CD4-positive, CD25-positive, alpha-beta regulatory T cell (primary cell): Measurements from ENCODE around the gene CHSY3. TPM values are rescaled to one million over a fixed set of nuclear protein-coding genes. Genes with fewer than 3 reads are reported as not detected.

Experiments used
- ATAC-seq, 2 donors: fragments of 150-1000 bp; cut with Tn5 transposase; one replicate each; pipeline ENCODE4 v1.10.0; 2021; ENCODE audit warnings: low read depth in 2 of 2, moderate number of reproducible peaks in 2 of 2, moderate library complexity in 1 of 2
- DNase-seq, 3 donors: peaks; one replicate each; pipeline versions ENCODE4 v3.0.0 to v3.0.0-alpha.2; 2012 to 2022; ENCODE audit warnings: mixed read lengths in 1 of 3
- H3K27ac ChIP-seq: one replicate; pipeline ENCODE4 v1.7.0; 2013; ENCODE audit warnings: mild to moderate bottlenecking, low read length; ENCODE audit not compliant: insufficient read depth, poor library complexity, severe bottlenecking
- H3K27me3 ChIP-seq: one replicate; pipeline ENCODE4 v1.7.0; 2013; ENCODE audit warnings: low read length; ENCODE audit not compliant: control insufficient read depth, insufficient read depth
- H3K36me3 ChIP-seq: one replicate; pipeline ENCODE4 v1.7.0; 2013; ENCODE audit warnings: mild to moderate bottlenecking, low read length, moderate library complexity; ENCODE audit not compliant: control insufficient read depth, insufficient read depth
- H3K4me1 ChIP-seq: 2 replicates; pipeline ENCODE4 v1.7.0; 2013; ENCODE audit warnings: mild to moderate bottlenecking, low read length; ENCODE audit not compliant: insufficient read depth, control insufficient read depth, poor library complexity, severe bottlenecking
- H3K4me3 ChIP-seq: one replicate; pipeline ENCODE4 v1.7.0; 2013; ENCODE audit warnings: low read depth, mild to moderate bottlenecking, low read length, moderate library complexity
- H3K9me3 ChIP-seq, 2 experiments: 1 replicate in 1 of 2; 2 replicates in 1 of 2; pipeline ENCODE4 v1.7.0; 2013; ENCODE audit warnings: low read length in 2 of 2, mild to moderate bottlenecking in 1 of 2, moderate library complexity in 1 of 2; ENCODE audit not compliant: control insufficient read depth in 2 of 2
- H3K27ac Mint-ChIP-seq, 3 donors: one replicate each; pipeline ENCODE4 v1.8.0; 2020 to 2022; ENCODE audit warnings: mild to moderate bottlenecking in 3 of 3, mixed read lengths in 3 of 3, moderate library complexity in 2 of 3
- H3K27me3 Mint-ChIP-seq: one replicate; pipeline ENCODE4 v1.8.0; 2022; ENCODE audit warnings: mild to moderate bottlenecking, mixed read lengths
- H3K36me3 Mint-ChIP-seq: one replicate; pipeline ENCODE4 v1.8.0; 2020; ENCODE audit warnings: mixed read lengths
- H3K4me1 Mint-ChIP-seq, 4 donors: one replicate each; pipeline ENCODE4 v1.8.0; 2020 to 2022; ENCODE audit warnings: mixed read lengths in 4 of 4, mild to moderate bottlenecking in 1 of 4
- H3K4me3 Mint-ChIP-seq, 4 donors: one replicate each; pipeline ENCODE4 v1.8.0; 2020 to 2022; ENCODE audit warnings: mild to moderate bottlenecking in 4 of 4, mixed read lengths in 4 of 4, moderate library complexity in 3 of 4
- H3K9me3 Mint-ChIP-seq, 7 donors: one replicate each; pipeline ENCODE4 v1.8.0; 2020 to 2022; ENCODE audit warnings: mixed read lengths in 7 of 7, mild to moderate bottlenecking in 3 of 7, moderate library complexity in 2 of 7
- polyA plus RNA-seq, 4 donors: library from polyadenylated mRNA; unstranded; fragments of 300-500 nt; fragmentation: Illumina TruSeq; gene quantifications; one replicate each; pipeline ENCODE4 v1.2.3, GENCODE V29; 2021
- total RNA-seq: library from RNA; stranded (reverse); gene quantifications from one replicate; pipeline ENCODE4 v1.2.3, GENCODE V29; 2022

CHSY3 gene
- total and polyA plus RNA-seq, 5 donors from 2014 or later: 0.14 TPM; not detected in 4

DNA sequence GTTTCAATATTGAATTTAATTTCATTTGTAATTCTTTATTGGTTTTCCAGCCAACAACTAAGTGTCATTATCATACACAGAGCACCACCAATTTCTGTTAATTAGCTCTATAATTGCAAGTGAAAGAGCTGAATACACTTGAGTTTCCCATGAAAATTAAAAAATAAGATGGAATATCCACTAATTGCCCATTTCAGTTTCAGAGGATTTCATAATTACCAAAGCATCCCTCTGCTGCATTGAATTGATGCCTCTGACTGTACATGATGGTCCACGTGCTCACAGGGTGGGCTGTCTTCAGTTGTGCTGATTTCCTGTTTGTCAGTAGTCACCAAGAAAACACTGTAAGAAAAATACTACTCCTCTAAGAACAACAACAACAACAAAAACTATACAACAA, 163.8 kb downstream of the CHSY3 start:
- H3K36me3 ChIP-seq: no peaks in the 10 kb centered on the region
- H3K27me3 Mint-ChIP-seq: no peaks in the 10 kb centered on the region
- no peak overlapping the region for H3K27ac ChIP-seq
- H3K27me3 ChIP-seq: no peaks in the 10 kb centered on the region
- no peaks in the 10 kb centered on the region for H3K4me1 ChIP-seq
- ATAC-seq (no peak), DNase-seq (no peak)
- no peaks in the 10 kb centered on the region for H3K4me1 Mint-ChIP-seq
- no peak overlapping the region for H3K27ac Mint-ChIP-seq
- no peaks in the 10 kb centered on the region for H3K36me3 Mint-ChIP-seq
- no peak overlapping the region for H3K4me3 ChIP-seq
- H3K9me3 Mint-ChIP-seq: peaks cover 0 to 5% (median 0%) of the 10 kb centered on the region in 7 donors
- no peaks in the 10 kb centered on the region for H3K9me3 ChIP-seq
- H3K4me3 Mint-ChIP-seq: no peak overlapping the region

DNA sequence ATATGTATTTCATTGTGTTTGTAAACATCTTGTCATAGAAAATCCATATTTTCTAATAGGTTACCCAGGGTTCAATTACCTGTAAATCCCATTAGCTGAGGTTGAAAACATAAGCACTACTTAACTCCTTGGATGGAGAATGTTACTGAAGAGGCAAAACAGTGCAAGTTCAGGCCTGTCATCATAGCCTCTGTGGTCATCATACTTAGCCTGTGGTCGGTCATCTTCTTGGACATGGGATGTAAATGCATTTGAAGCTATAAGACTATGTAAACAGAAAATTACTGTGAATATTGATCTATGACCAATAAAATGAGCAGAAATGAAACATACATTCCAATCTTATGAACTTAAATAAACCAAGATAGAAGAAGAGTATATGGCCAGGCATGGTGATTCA, 164.7 kb downstream of the CHSY3 start:
- no peaks in the 10 kb centered on the region for H3K9me3 ChIP-seq
- Mint-ChIP-seq H3K9me3 (peaks cover 0 to 5% (median 0%) of the 10 kb centered on the region in 7 donors), H3K4me1 (no peaks in the 10 kb centered on the region), H3K27ac (no peak overlapping the region), H3K36me3 (no peaks in the 10 kb centered on the region), H3K27me3 (no peaks in the 10 kb centered on the region), H3K4me3 (no peak overlapping the region)
- H3K4me3 ChIP-seq: no peak overlapping the region
- no peak overlapping the region for H3K27ac ChIP-seq
- no peaks in the 10 kb centered on the region for H3K36me3 ChIP-seq
- no peak for ATAC-seq
- H3K27me3 ChIP-seq: no peaks in the 10 kb centered on the region
- no peaks in the 10 kb centered on the region for H3K4me1 ChIP-seq
- DNase-seq: no peak

DNA sequence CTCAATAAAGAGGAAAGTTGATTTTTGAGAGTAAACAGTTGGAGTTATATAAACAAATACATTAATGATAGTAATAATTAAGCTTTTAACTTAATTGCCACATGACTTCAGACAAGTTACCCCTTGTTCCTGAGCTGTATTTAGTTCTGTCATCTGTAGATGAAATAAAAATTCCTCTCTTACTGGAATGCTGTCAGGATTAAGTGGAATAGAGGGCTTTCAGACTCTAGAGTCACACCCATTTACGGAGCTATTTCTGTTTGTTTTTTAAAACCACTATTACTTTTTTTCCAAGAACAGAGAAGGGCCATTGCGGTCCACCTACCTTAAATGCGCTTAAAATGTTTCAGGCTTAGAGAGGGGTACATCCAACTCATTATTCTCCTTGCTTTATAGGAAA, 170.6 kb downstream of the CHSY3 start:
- ATAC-seq (no peak), DNase-seq (no peak)
- Mint-ChIP-seq H3K9me3 (peaks cover 0 to 5% (median 0%) of the 10 kb centered on the region in 7 donors), H3K27ac (no peak overlapping the region), H3K4me1 (no peaks in the 10 kb centered on the region), H3K27me3 (no peaks in the 10 kb centered on the region), H3K4me3 (no peak overlapping the region), H3K36me3 (no peaks in the 10 kb centered on the region)
- Histone ChIP-seq H3K27ac (no peak overlapping the region), H3K36me3 (no peaks in the 10 kb centered on the region), H3K27me3 (no peaks in the 10 kb centered on the region), H3K4me3 (no peak overlapping the region), H3K9me3 (no peaks in the 10 kb centered on the region), H3K4me1 (no peaks in the 10 kb centered on the region)

DNA sequence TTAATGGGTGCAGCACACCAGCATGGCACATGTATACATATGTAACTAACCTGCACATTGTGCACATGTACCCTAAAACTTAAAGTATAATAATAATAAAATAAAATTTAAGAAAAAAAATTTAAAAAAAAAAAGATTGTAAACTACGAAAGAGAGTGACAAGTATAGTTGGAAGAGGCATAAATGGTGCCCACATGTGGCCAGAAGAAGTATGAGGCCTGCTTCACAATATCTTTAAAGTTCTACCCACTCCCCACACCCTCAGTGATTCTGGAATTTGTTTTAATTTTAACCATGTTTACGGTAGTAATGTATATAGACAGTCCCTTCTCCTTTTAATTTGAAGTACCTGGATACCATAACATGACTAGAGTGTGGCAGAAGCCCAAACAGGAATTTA, 172.7 kb downstream of the CHSY3 start:
- Histone ChIP-seq H3K4me1 (no peaks in the 10 kb centered on the region), H3K27me3 (no peaks in the 10 kb centered on the region), H3K36me3 (no peaks in the 10 kb centered on the region), H3K9me3 (no peaks in the 10 kb centered on the region), H3K4me3 (no peak overlapping the region), H3K27ac (no peak overlapping the region)
- no peak overlapping the region for H3K27ac Mint-ChIP-seq
- no peak for DNase-seq
- no peak overlapping the region for H3K4me3 Mint-ChIP-seq
- no peaks in the 10 kb centered on the region for H3K4me1 Mint-ChIP-seq
- no peak for ATAC-seq
- no peaks in the 10 kb centered on the region for H3K36me3 Mint-ChIP-seq
- H3K27me3 Mint-ChIP-seq: no peaks in the 10 kb centered on the region
- peaks cover 0 to 5% (median 0%) of the 10 kb centered on the region in 7 donors for H3K9me3 Mint-ChIP-seq

DNA sequence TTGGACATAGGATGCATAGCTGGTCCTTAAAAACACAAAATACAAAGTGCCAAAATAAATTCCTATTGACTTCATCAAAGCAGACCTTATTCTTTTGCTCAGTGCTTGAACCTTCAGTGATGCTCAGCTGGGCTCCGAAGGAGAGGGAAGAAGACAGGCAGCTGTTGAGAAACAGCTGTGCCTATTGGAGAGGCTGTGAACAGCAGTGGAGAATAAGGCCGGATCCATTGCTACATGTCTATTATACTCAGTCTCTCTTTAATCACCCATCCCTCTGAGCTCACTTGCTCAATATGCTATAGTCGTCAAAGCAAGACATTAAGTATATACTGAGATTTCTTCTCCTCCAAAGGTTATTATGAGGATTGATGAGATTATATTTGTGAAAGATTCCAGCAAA, 174.4 kb downstream of the CHSY3 start:
- no peaks in the 10 kb centered on the region for H3K27me3 Mint-ChIP-seq
- Histone ChIP-seq H3K36me3 (no peaks in the 10 kb centered on the region), H3K27me3 (no peaks in the 10 kb centered on the region), H3K9me3 (no peaks in the 10 kb centered on the region), H3K4me1 (no peaks in the 10 kb centered on the region), H3K4me3 (no peak overlapping the region), H3K27ac (no peak overlapping the region)
- DNase-seq: no peak
- ATAC-seq: no peak
- no peak overlapping the region for H3K27ac Mint-ChIP-seq
- no peaks in the 10 kb centered on the region for H3K9me3 Mint-ChIP-seq
- H3K4me3 Mint-ChIP-seq: peak overlapping the region in 1 of 4 donors; percentile 15
- no peaks in the 10 kb centered on the region for H3K4me1 Mint-ChIP-seq
- no peaks in the 10 kb centered on the region for H3K36me3 Mint-ChIP-seq

DNA sequence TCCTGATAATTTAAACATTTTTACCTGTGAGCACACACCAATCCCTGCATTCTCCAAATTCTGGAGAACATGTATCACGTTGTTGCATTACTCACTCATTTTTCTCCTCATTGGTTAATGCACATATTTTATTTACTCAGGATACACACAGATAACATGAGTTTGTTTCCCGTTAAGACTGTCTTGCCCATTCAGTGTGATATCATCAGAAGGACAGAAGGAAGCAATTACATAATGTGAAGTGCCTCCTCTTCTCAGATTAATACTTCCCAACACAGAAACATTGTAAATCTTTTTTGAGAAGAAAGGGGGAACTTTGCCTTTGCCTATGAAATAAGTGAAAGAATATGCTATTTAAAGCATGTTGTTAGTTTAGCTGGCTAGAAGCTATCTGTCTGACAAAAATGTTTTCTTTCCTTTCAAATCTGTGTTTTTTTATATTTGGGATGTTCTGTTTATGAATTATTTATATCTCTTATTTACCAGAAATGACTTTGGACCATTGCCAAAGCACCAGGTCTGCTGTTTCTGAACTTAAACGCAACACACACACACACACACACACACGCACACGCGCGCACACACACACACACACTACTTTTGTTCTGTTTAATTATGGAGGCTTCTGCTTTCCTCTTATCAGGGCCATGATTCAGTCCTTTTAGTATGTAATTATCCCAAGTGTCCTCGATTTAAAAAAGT, 186.5 kb downstream of the CHSY3 start:
- no peaks in the 10 kb centered on the region for H3K36me3 Mint-ChIP-seq
- Histone ChIP-seq H3K4me3 (no peak overlapping the region), H3K9me3 (no peaks in the 10 kb centered on the region), H3K4me1 (no peaks in the 10 kb centered on the region), H3K27me3 (no peaks in the 10 kb centered on the region), H3K36me3 (no peaks in the 10 kb centered on the region), H3K27ac (no peak overlapping the region)
- ATAC-seq (no peak), DNase-seq (no peak)
- no peaks in the 10 kb centered on the region for H3K27me3 Mint-ChIP-seq
- peaks cover 0 to 4% (median 0%) of the 10 kb centered on the region in 7 donors for H3K9me3 Mint-ChIP-seq
- H3K4me3 Mint-ChIP-seq: no peak overlapping the region
- H3K27ac Mint-ChIP-seq: no peak overlapping the region
- no peaks in the 10 kb centered on the region for H3K4me1 Mint-ChIP-seq

DNA sequence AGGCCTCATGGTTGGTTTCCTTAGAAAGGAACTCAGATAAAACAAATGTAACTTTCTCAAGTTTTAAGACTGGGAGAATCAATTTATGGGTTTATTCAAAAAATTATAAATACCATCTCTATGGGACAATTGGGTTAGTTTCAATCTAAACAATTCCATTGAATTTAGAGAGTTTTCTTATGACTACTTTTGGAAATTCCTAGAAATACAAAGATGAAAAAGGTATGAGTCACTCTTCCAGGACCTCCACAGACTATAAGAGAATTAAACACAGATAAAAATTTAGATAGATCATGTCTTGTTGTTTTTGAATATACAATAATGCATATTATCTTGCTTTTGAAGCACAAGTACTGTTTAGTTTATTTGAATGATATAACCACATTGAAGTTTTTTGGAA, 188.7 kb downstream of the CHSY3 start:
- no peak for DNase-seq
- Mint-ChIP-seq H3K4me1 (no peaks in the 10 kb centered on the region), H3K27ac (no peak overlapping the region), H3K4me3 (no peak overlapping the region), H3K36me3 (no peaks in the 10 kb centered on the region), H3K27me3 (no peaks in the 10 kb centered on the region), H3K9me3 (peaks cover 0 to 3% (median 0%) of the 10 kb centered on the region in 7 donors)
- Histone ChIP-seq H3K9me3 (no peaks in the 10 kb centered on the region), H3K4me1 (no peaks in the 10 kb centered on the region), H3K27me3 (no peaks in the 10 kb centered on the region), H3K36me3 (no peaks in the 10 kb centered on the region), H3K4me3 (no peak overlapping the region), H3K27ac (no peak overlapping the region)
- no peak for ATAC-seq

DNA sequence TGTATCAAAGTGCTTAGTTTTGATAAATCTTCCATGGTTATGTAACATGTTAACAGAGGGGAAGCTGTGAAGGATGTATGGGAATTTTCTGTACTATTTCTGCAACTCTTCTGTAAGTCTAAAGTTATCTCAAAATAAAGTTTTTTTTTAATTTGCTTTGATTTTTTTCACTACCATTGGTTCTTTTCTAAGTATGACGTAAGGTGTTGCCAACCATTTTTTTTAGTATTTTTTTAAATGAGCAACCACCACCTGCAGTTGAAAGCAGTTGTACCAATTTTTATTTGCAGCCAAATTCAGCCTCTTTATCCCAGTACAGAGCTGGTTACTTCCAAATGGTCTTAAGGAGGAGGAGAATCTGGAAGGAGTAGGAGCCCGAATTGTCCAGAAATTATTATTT, 192.2 kb downstream of the CHSY3 start:
- no peaks in the 10 kb centered on the region for H3K27me3 ChIP-seq
- no peak overlapping the region for H3K4me3 ChIP-seq
- DNase-seq: no peak
- no peaks in the 10 kb centered on the region for H3K4me1 ChIP-seq
- H3K27ac ChIP-seq: no peak overlapping the region
- H3K27ac Mint-ChIP-seq: no peak overlapping the region
- H3K36me3 Mint-ChIP-seq: no peaks in the 10 kb centered on the region
- H3K27me3 Mint-ChIP-seq: no peaks in the 10 kb centered on the region
- ATAC-seq: no peak
- no peaks in the 10 kb centered on the region for H3K36me3 ChIP-seq
- no peaks in the 10 kb centered on the region for H3K9me3 ChIP-seq
- no peaks in the 10 kb centered on the region for H3K4me1 Mint-ChIP-seq
- peaks cover 0 to 3% (median 2%) of the 10 kb centered on the region in 7 donors for H3K9me3 Mint-ChIP-seq
- H3K4me3 Mint-ChIP-seq: no peak overlapping the region
